ENCODE results near the gene SPAG9.

- TF ChIP-seq ZNF239 (tag by site-specific recombination; IDR thresholded peaks at IDR 0.05), result no peak
- no peak for TF ChIP-seq CTCF (tag by site-specific recombination; IDR thresholded peaks at IDR 0.05)
- no peak for TF ChIP-seq PATZ1 (tag by site-specific recombination; IDR thresholded peaks at IDR 0.05)
- no peak for TF ChIP-seq EGR2 (tag by site-specific recombination; IDR thresholded peaks at IDR 0.05; ENCODE audit: low read depth)
- TF ChIP-seq ZNF768 (tag by site-specific recombination; IDR thresholded peaks at IDR 0.05), result no peak
- no peak for TF ChIP-seq ZNF174 (tag by site-specific recombination; IDR thresholded peaks at IDR 0.05)
- TF ChIP-seq ZNF600 (tag by site-specific recombination; IDR thresholded peaks at IDR 0.05), result no peak
- no peak for TF ChIP-seq REST (tag by site-specific recombination; IDR thresholded peaks at IDR 0.05)
- no peak for TF ChIP-seq ZNF510 (tag by site-specific recombination; IDR thresholded peaks at IDR 0.05; ENCODE audit: insufficient replicate concordance)
- TF ChIP-seq ZNF658 (tag by site-specific recombination; IDR thresholded peaks at IDR 0.05), result no peak
- TF ChIP-seq ZNF560 (tag by site-specific recombination; IDR thresholded peaks at IDR 0.05; ENCODE audit: borderline replicate concordance), result no peak
- no peak for TF ChIP-seq GLI2 (tag by site-specific recombination; IDR thresholded peaks at IDR 0.05; ENCODE audit: borderline replicate concordance, low read depth)
- no peak for TF ChIP-seq ZNF610 (tag by site-specific recombination; IDR thresholded peaks at IDR 0.05; ENCODE audit: borderline replicate concordance)
- no peak for TF ChIP-seq PRDM2 (tag by site-specific recombination; IDR thresholded peaks at IDR 0.05; ENCODE audit: borderline replicate concordance)
These were observed 40.9 kb upstream of the SPAG9 start for GRCh38 chr17:51161541-51161940.
